K562 (cell line): ENCODE measurements around the gene TMEM273. TPM values are rescaled to one million over a fixed set of nuclear protein-coding genes. Genes with fewer than 3 reads are reported as not detected.

ENCODE experiments used
- ATAC-seq: fragments of 200-7000 bp; cut with Tn5 transposase; 3 replicates; pipeline ENCODE4 v1.9.1; 2020; ENCODE audit warnings: moderate library complexity
- BruUV-seq: library from RNA; stranded (reverse); fragments of 400-500 nt; replicated peaks from 2 replicates; lab custom pipeline; 2021; lab: Mats Ljungman, UMichigan
- CTCF ChIA-PET: fragments of 300-600 bp; formaldehyde crosslinking; extraction: SDS; loops from one replicate; lab custom pipeline; 2021; ENCODE audit warnings: low intra/inter-chr PET ratio; lab: Yijun Ruan, JAX
- POLR2A ChIA-PET: fragments of 300-600, 350-650 bp; sonication (Branson Sonifier 250); formaldehyde crosslinking; extraction: SDS; loops from one replicate; lab custom pipeline; 2021; ENCODE audit warnings: antibody characterized with exemption, inconsistent platforms; lab: Yijun Ruan, JAX
- DNase-seq, 4 experiments: peaks; one replicate each; pipeline versions ENCODE4 v3.0.0 to v3.0.0-alpha.2; 2011 to 2018; ENCODE audit warnings: low spot score in 3 of 4, mixed read lengths in 3 of 4; ENCODE audit errors: extremely low read depth in 1 of 4
- FAIRE-seq: peaks from 2 replicates; lab custom pipeline; 2011; peaks lifted over from hg19 to GRCh38; lab: Jason Lieb, UNC
- H2AFZ ChIP-seq: 2 replicates; pipeline ENCODE4 v1.6.0; 2011; ENCODE audit warnings: low read depth, low read length, control low read depth, inconsistent platforms
- H3K27ac ChIP-seq: fragments of 200-600 bp; 3 replicates; pipeline ENCODE4 v1.8.0; 2011; ENCODE audit warnings: low read depth, mild to moderate bottlenecking, control low read depth, inconsistent platforms, low read length, moderate library complexity, mixed read lengths; ENCODE audit errors: extremely low read depth
- H3K27me3 ChIP-seq, 2 experiments: fragments of 300-600 bp in 1 of 2; 2 replicates in 1 of 2; 3 replicates in 1 of 2; pipeline versions ENCODE4 v1.6.0 to v1.8.0; 2011; ENCODE audit warnings: inconsistent platforms in 2 of 2, low read length in 2 of 2, mild to moderate bottlenecking in 1 of 2, mixed read lengths in 1 of 2, moderate library complexity in 1 of 2; ENCODE audit not compliant: control insufficient read depth in 2 of 2, insufficient read depth in 2 of 2
- H3K36me3 ChIP-seq: fragments of 300-600 bp; 3 replicates; pipeline ENCODE4 v1.8.0; 2011; ENCODE audit warnings: mild to moderate bottlenecking, low read length, inconsistent platforms; ENCODE audit not compliant: control insufficient read depth, insufficient read depth
- H3K4me1 ChIP-seq, 2 experiments: fragments of 200-600 bp in 1 of 2; replicated peaks in 1 of 2; 2 replicates in 1 of 2; 3 replicates in 1 of 2; pipeline versions ENCODE4 v1.5.1 to v1.8.0; 2011; ENCODE audit warnings: inconsistent platforms in 2 of 2, low read length in 2 of 2, mild to moderate bottlenecking in 1 of 2, mixed read lengths in 1 of 2, moderate library complexity in 1 of 2; ENCODE audit not compliant: control insufficient read depth in 2 of 2, insufficient read depth in 2 of 2
- H3K4me2 ChIP-seq: 2 replicates; pipeline ENCODE4 v1.6.1; 2011; ENCODE audit warnings: low read length, control low read depth, inconsistent platforms, mixed read lengths; ENCODE audit not compliant: insufficient read depth
- H3K4me3 ChIP-seq: fragments of 200-600 bp; sonication (generic), shearing (Covaris generic); 2 replicates; pipeline ENCODE4 v1.5.1; 2016; ENCODE audit warnings: control low read depth, inconsistent platforms
- H3K79me2 ChIP-seq: fragments of 200-600 bp; 3 replicates; pipeline ENCODE4 v1.8.0; 2011; ENCODE audit warnings: low read length, inconsistent platforms; ENCODE audit not compliant: control insufficient read depth, insufficient read depth
- H3K9ac ChIP-seq, 2 experiments: 2 replicates each; pipeline versions ENCODE4 v1.6.0 to v1.6.1; 2011; ENCODE audit warnings: low read depth in 2 of 2, low read length in 2 of 2, control low read depth in 1 of 2, inconsistent platforms in 1 of 2, mild to moderate bottlenecking in 1 of 2, mixed read lengths in 1 of 2; ENCODE audit not compliant: insufficient read depth in 1 of 2
- H3K9me1 ChIP-seq: one replicate; pipeline ENCODE4 v1.6.0; 2011; ENCODE audit warnings: inconsistent platforms, mild to moderate bottlenecking, low read length, moderate library complexity; ENCODE audit not compliant: control insufficient read depth, insufficient read depth
- H3K9me3 ChIP-seq: replicated peaks from 2 replicates; pipeline ENCODE4 v1.5.1; 2011; ENCODE audit warnings: low read depth, low read length, inconsistent platforms; ENCODE audit not compliant: control insufficient read depth, insufficient read depth
- H4K20me1 ChIP-seq: replicated peaks from 2 replicates; pipeline ENCODE4 v1.6.1; 2011; ENCODE audit warnings: low read length, inconsistent platforms, mixed read lengths; ENCODE audit not compliant: control insufficient read depth, insufficient read depth
- ASH1L ChIP-seq: fragments of 450-650 bp; IDR thresholded peaks from 2 replicates; pipeline ENCODE4 v1.6.1; 2018; ENCODE audit warnings: borderline replicate concordance, mild to moderate bottlenecking, low read depth; ENCODE audit not compliant: partially characterized antibody
- E2F3 ChIP-seq: fragments of 250-450 bp; sonication (Bioruptor Pico); IDR thresholded peaks from 2 replicates; pipeline ENCODE4 v1.4.0; 2020; ENCODE audit warnings: mild to moderate bottlenecking
- HINFP ChIP-seq: fragments of 450-650 bp; conservative IDR thresholded peaks from 2 replicates; pipeline ENCODE4 v1.6.1; 2016; ENCODE audit warnings: missing genetic modification characterization, low read depth, mild to moderate bottlenecking, control low read depth, missing compliant biosample characterization
- MBD1 ChIP-seq: fragments of 250-450 bp; sonication (Bioruptor Pico); IDR thresholded peaks from 2 replicates; pipeline ENCODE4 v1.8.0; 2022; ENCODE audit warnings: inconsistent platforms
- PRMT5 ChIP-seq: sonication (generic); formaldehyde crosslinking; IDR thresholded peaks from 2 replicates; pipeline ENCODE4 v1.5.0; 2020; ENCODE audit warnings: missing genetic modification reagents
- ZNF232 ChIP-seq: sonication (generic); formaldehyde crosslinking; IDR thresholded peaks from 2 replicates; pipeline ENCODE4 v1.8.0; 2022; ENCODE audit warnings: mild to moderate bottlenecking, missing genetic modification reagents
- ZNF76 ChIP-seq: fragments of 250-450 bp; sonication (Bioruptor Pico); IDR thresholded peaks from 2 replicates; pipeline ENCODE4 v1.4.0; 2020; ENCODE audit warnings: mild to moderate bottlenecking, moderate library complexity, borderline replicate concordance
- WGBS: fragments of 100-300 bp; shearing (Covaris generic); methylation state at CpG from one replicate; pipeline ENCODE4 v1.1.6; 2016; ENCODE audit warnings: low coverage, mixed read lengths; ENCODE audit not compliant: insufficient coverage; ENCODE audit errors: missing lambda C conversion rate; 5-methylcytosine and 5-hydroxymethylcytosine counted together
- in situ Hi-C: fragments of 300-500 bp; cut with MboI; formaldehyde crosslinking; loops from 4 replicates; pipeline ENCODE4 v1.15.0; 2018; ENCODE audit warnings: inconsistent platforms, mixed read lengths
- intact Hi-C: fragments of 100-400 bp; cut with micrococcal nuclease; formaldehyde crosslinking; loops from 2 replicates; pipeline ENCODE4 v1.14.2; 2022
- polyA plus RNA-seq, 8 experiments: library from polyadenylated mRNA; depleted of rRNA in 4 of 8; stranded (reverse) in 5 of 8; unstranded in 3 of 8; fragments of >200 nt; fragmentation: Nextera tagmentation in 2 of 8; fragmentation: Illumina TruSeq in 1 of 8; extraction: Ambion mirVana in 2 of 8; extraction: Trizol in 1 of 8; gene quantifications; 2 replicates each; pipeline versions ENCODE4 v1.2.1 to v1.2.3, GENCODE V29; 2011 to 2014; ENCODE audit warnings: inconsistent platforms in 1 of 8, missing spikeins in 1 of 8
- total RNA-seq, 7 experiments: library from RNA; depleted of rRNA in 6 of 7; stranded (reverse); fragments of >200 nt in 6 of 7; fragmentation: Illumina TruSeq in 2 of 7; extraction: Trizol in 2 of 7; gene quantifications; 2 replicates each; pipeline versions ENCODE4 v1.2.1 to v1.2.3, GENCODE V29; 2011 to 2021; ENCODE audit warnings: low replicate concordance in 1 of 7

Gene TMEM273
- total and polyA plus RNA-seq, 9 of the 15 experiments (the other 6 are each of a cell fraction or from before 2014, with no cell fraction given) = 39.2 to 131 (median 95.6) TPM

- H3K4me3 ChIP-seq = no peak overlapping the region
- H3K79me2 ChIP-seq = no peaks in the 10 kb centered on the region
- in situ Hi-C loops (no loop called here), intact Hi-C loops (no loop called here)
- WGBS = 7% methylated on average over 4 of the region's 4 CpGs
- BruUV-seq = no TSS peak
- H4K20me1 ChIP-seq = no peaks in the 10 kb centered on the region
- POLR2A ChIA-PET = interaction anchor here (0.8 to 1.5 kb wide), 4 partner anchors 9 to 99 kb away, joined by 3 to 7 read pairs (median 6); no protein-coding TSS in a partner anchor
- ATAC-seq (no peak), DNase-seq (no peak), FAIRE-seq (no peak)
- H3K4me2 ChIP-seq = no peak overlapping the region
- no peaks in the 10 kb centered on the region for H3K36me3 ChIP-seq
- H3K27me3 ChIP-seq = peaks cover 16 to 25% of the 10 kb centered on the region in 2 experiments
- CTCF ChIA-PET = no interaction called here
- H3K27ac ChIP-seq = no peak overlapping the region
- no peaks in the 10 kb centered on the region for H3K9me3 ChIP-seq
- no peak for TF ChIP-seq ZNF76 (CRISPR knock-in tag)
- TF ChIP-seq MBD1 (CRISPR knock-in tag) = no peak
- no peak for TF ChIP-seq PRMT5 (CRISPR knock-in tag)
- no peak for TF ChIP-seq ASH1L
- no peak for TF ChIP-seq E2F3
- no peak for TF ChIP-seq ZNF232
- no peak for TF ChIP-seq HINFP (tag)
- no peak overlapping the region for H2AFZ ChIP-seq
- no peaks in the 10 kb centered on the region for H3K9me1 ChIP-seq
- no peak overlapping the region for H3K9ac ChIP-seq
- H3K4me1 ChIP-seq = peaks cover 3 to 9% of the 10 kb centered on the region in 2 experiments; a peak in 2 of 5 replicates
These were observed 59.3 kb downstream of the TMEM273 start for GRCh38 chr10:49128854-49129253.
